GM23338 (cell line): ENCODE data around the gene DNMT1. TPM values are rescaled to one million over a fixed set of nuclear protein-coding genes. Genes with fewer than 3 reads are reported as not detected.
A peak's percentile ranks its signal among the peaks of the same experiment; 100 is the strongest.

Source experiments
- ATAC-seq: fragments of 200-7000 bp; cut with Tn5 transposase; 3 replicates; pipeline ENCODE4 v1.9.1; 2020
- DNase-seq: peaks from one replicate; pipeline ENCODE4 v3.0.0-alpha.2; 2015; ENCODE audit warnings: low spot score
- H2AFZ ChIP-seq: fragments of 200-600 bp; sonication (generic); 2 replicates; pipeline ENCODE4 v1.8.0; 2016; ENCODE audit warnings: antibody characterized with exemption, mild to moderate bottlenecking, moderate library complexity
- H3F3A ChIP-seq: fragments of 200-600 bp; sonication (generic); replicated peaks from 2 replicates; pipeline ENCODE4 v1.8.0; 2017; ENCODE audit warnings: antibody characterized with exemption, mixed run types, low read depth
- H3K27ac ChIP-seq: fragments of 200-600 bp; sonication (generic); 2 replicates; pipeline ENCODE4 v1.6.1; 2016; ENCODE audit warnings: low read depth
- H3K27me3 ChIP-seq: fragments of 200-600 bp; sonication (generic); 2 replicates; pipeline ENCODE4 v1.8.0; 2016; ENCODE audit warnings: mild to moderate bottlenecking, mixed run types, moderate library complexity; ENCODE audit not compliant: insufficient read depth
- H3K36me3 ChIP-seq: fragments of 200-600 bp; sonication (generic); 2 replicates; pipeline ENCODE4 v1.8.0; 2016; ENCODE audit warnings: mild to moderate bottlenecking; ENCODE audit not compliant: insufficient read depth
- H3K4me1 ChIP-seq: fragments of 200-600 bp; sonication (generic); 2 replicates; pipeline ENCODE4 v1.8.0; 2016; ENCODE audit warnings: mild to moderate bottlenecking, moderate library complexity; ENCODE audit not compliant: insufficient read depth
- H3K4me2 ChIP-seq: fragments of 200-600 bp; sonication (generic); 2 replicates; pipeline ENCODE4 v1.7.1; 2017; ENCODE audit warnings: mixed run types
- H3K4me3 ChIP-seq: fragments of 200-600 bp; sonication (generic); 2 replicates; pipeline ENCODE4 v1.6.1; 2016; ENCODE audit warnings: mixed run types
- H3K79me2 ChIP-seq: fragments of 200-600 bp; sonication (generic); replicated peaks from 2 replicates; pipeline ENCODE4 v1.8.0; 2017; ENCODE audit warnings: mild to moderate bottlenecking; ENCODE audit not compliant: insufficient read depth
- H3K9me2 ChIP-seq: fragments of 200-600 bp; sonication (generic); 2 replicates; pipeline ENCODE4 v1.8.0; 2017; ENCODE audit not compliant: insufficient read depth
- H4K20me1 ChIP-seq: fragments of 200-600 bp; sonication (generic); replicated peaks from 2 replicates; pipeline ENCODE4 v1.8.0; 2017; ENCODE audit warnings: mild to moderate bottlenecking; ENCODE audit not compliant: insufficient read depth
- H3K27ac Mint-ChIP-seq: 2 replicates; pipeline ENCODE4 v1.8.0; 2020; ENCODE audit warnings: inconsistent platforms, mild to moderate bottlenecking, moderate library complexity, mixed read lengths
- H3K27me3 Mint-ChIP-seq: 3 replicates; pipeline ENCODE4 v1.8.0; 2022; ENCODE audit warnings: low read depth, mild to moderate bottlenecking, moderate library complexity, mixed read lengths, inconsistent platforms; ENCODE audit not compliant: insufficient read depth, poor library complexity
- H3K36me3 Mint-ChIP-seq: 3 replicates; pipeline ENCODE4 v1.8.0; 2021; ENCODE audit warnings: low read depth, mild to moderate bottlenecking, inconsistent platforms, moderate library complexity, mixed read lengths
- H3K4me1 Mint-ChIP-seq: 3 replicates; pipeline ENCODE4 v1.8.0; 2020; ENCODE audit warnings: mild to moderate bottlenecking, inconsistent platforms, mixed read lengths
- H3K4me3 Mint-ChIP-seq: 3 replicates; pipeline ENCODE4 v1.8.0; 2021; ENCODE audit warnings: moderate library complexity, mild to moderate bottlenecking, inconsistent platforms, mixed read lengths
- H3K9me3 Mint-ChIP-seq: 3 replicates; pipeline ENCODE4 v1.8.0; 2020; ENCODE audit warnings: moderate library complexity, mild to moderate bottlenecking, inconsistent platforms, mixed read lengths
- CTCF ChIP-seq, 2 experiments: fragments of 200-600 bp in 1 of 2; sonication (generic) in 1 of 2; conservative IDR thresholded peaks; 2 replicates each; pipeline versions ENCODE4 v1.5.1 to v1.6.1; 2016 to 2017; ENCODE audit warnings: antibody characterized with exemption in 2 of 2, low read depth in 2 of 2, mild to moderate bottlenecking in 2 of 2, moderate library complexity in 1 of 2
- EZH2phosphoT487 ChIP-seq: fragments of 200-600 bp; sonication (generic); IDR thresholded peaks from one replicate; pipeline ENCODE4 v1.8.1; 2018; ENCODE audit warnings: antibody characterized with exemption; ENCODE audit not compliant: unreplicated experiment
- NANOG ChIP-seq: IDR thresholded peaks from 2 replicates; pipeline ENCODE4 v1.6.1; 2016; ENCODE audit warnings: antibody characterized with exemption, borderline replicate concordance
- POLR2AphosphoS5 ChIP-seq: IDR thresholded peaks from 2 replicates; pipeline ENCODE4 v1.6.1; 2016; ENCODE audit warnings: antibody characterized with exemption, low read depth
- STAT1 ChIP-seq: IDR thresholded peaks from one replicate; pipeline ENCODE4 v1.6.1; 2016; ENCODE audit warnings: antibody characterized with exemption; ENCODE audit not compliant: unreplicated experiment
- ZNF331 ChIP-seq: fragments of 250-450 bp; sonication (Bioruptor Pico); IDR thresholded peaks from 2 replicates; pipeline ENCODE4 v1.5.0; 2020; ENCODE audit warnings: low read depth, mild to moderate bottlenecking, moderate library complexity
- ZNF462 ChIP-seq: fragments of 250-450 bp; sonication (Bioruptor Pico); IDR thresholded peaks from 2 replicates; pipeline ENCODE4 v1.5.0; 2020; ENCODE audit warnings: mild to moderate bottlenecking, moderate library complexity
- polyA plus RNA-seq: library from polyadenylated mRNA; unstranded; fragments of >200 nt; fragmentation: Nextera tagmentation; extraction: Ambion mirVana; gene quantifications from 2 replicates; pipeline ENCODE4 v1.2.1, GENCODE V29; 2016
- total RNA-seq: library from RNA; depleted of rRNA; stranded (reverse); fragments of >200 nt; shearing (Covaris generic); gene quantifications from 2 replicates; pipeline ENCODE4 v1.2.3, GENCODE V29; 2014

DNMT1 gene
- total and polyA plus RNA-seq, 2 experiments from 2014 or later: 238 to 589 TPM

GRCh38 chr19:10118960-10119359 is 75.8 kb downstream of the DNMT1 start:
- no peak; the same call in 2 of the 3 replicates for ATAC-seq
- Mint-ChIP-seq H3K4me3 (peak overlapping the region; percentile 96), H3K4me1 (no peaks in the 10 kb centered on the region; the same call in 2 of the 3 replicates), H3K9me3 (no peaks in the 10 kb centered on the region; the same call in 2 of the 3 replicates), H3K36me3 (peaks cover 46% of the 10 kb centered on the region), H3K27me3 (peaks cover 23% of the 10 kb centered on the region), H3K27ac (peak overlapping the region; percentile 84; the same call in 1 of the 2 replicates)
- Histone ChIP-seq H3K4me2 (peak overlapping the region; percentile 93), H3F3A (peaks cover 13% of the 10 kb centered on the region; the same call in 1 of the 2 replicates), H3K27me3 (no peaks in the 10 kb centered on the region), H3K79me2 (peaks cover 21% of the 10 kb centered on the region), H3K36me3 (peaks cover 13% of the 10 kb centered on the region; the same call in 1 of the 2 replicates), H3K9me2 (no peaks in the 10 kb centered on the region), H3K4me1 (no peaks in the 10 kb centered on the region), H2AFZ (no peak overlapping the region), H4K20me1 (peaks cover 11% of the 10 kb centered on the region; the same call in 1 of the 2 replicates), H3K4me3 (peak overlapping the region; percentile 95), H3K27ac (no peak overlapping the region)
- peak; percentile 34 for DNase-seq
- TF ChIP-seq CTCF (conservative IDR thresholded peaks at IDR 0.05; ENCODE audit: low read depth in 2 of 2) (no peak), NANOG (no peak), ZNF331 (no peak), ZNF462 (CRISPR knock-in tag) (no peak), EZH2phosphoT487 (no peak), STAT1 (no peak), POLR2AphosphoS5 (no peak)
